ENCODE results near the gene RPL15. TPM values are rescaled to one million over a fixed set of nuclear protein-coding genes. Genes with fewer than 3 reads are reported as not detected.

The RPL15 gene
- total and polyA plus RNA-seq, 2 donors (not counting 1 experiment from before 2014, with no cell fraction given): 1,860 to 3,720 TPM

- H4K20me1 ChIP-seq (ENCODE audit: control insufficient read depth, extremely low read depth, insufficient read depth, low read length): no peaks in the 10 kb centered on the region
- no peaks in the 10 kb centered on the region for H3K27me3 ChIP-seq (ENCODE audit: control insufficient read depth, insufficient read depth, low read length)
- no peak for DNase-seq (ENCODE audit: low read depth in 2 of 2)
- H3K27ac ChIP-seq (ENCODE audit: insufficient read depth, low read length): no peak overlapping the region
- H3K4me1 ChIP-seq (ENCODE audit: control insufficient read depth, extremely low read depth, insufficient read depth, low read length): no peaks in the 10 kb centered on the region
- H3K36me3 ChIP-seq (ENCODE audit: control insufficient read depth, insufficient read depth, low read length): peaks cover 5% of the 10 kb centered on the region
- no peaks in the 10 kb centered on the region for H3K9me3 ChIP-seq (ENCODE audit: control insufficient read depth, insufficient read depth, low read depth, low read length)
- H3K4me2 ChIP-seq (ENCODE audit: extremely low read depth, insufficient read depth, low read length): no peak overlapping the region
- no peak for TF ChIP-seq CTCF (conservative IDR thresholded peaks at IDR 0.05 in 1 of 2, IDR thresholded peaks at IDR 0.05 in 1 of 2; ENCODE audit: low read depth in 1 of 2, low read length in 2 of 2)
- TF ChIP-seq EZH2 (IDR thresholded peaks at IDR 0.05; ENCODE audit: low read length, missing control alignments): no peak
- H3K4me3 ChIP-seq (replicated peaks in 1 of 4; ENCODE audit: control extremely low read depth in 1 of 4, insufficient read depth in 1 of 4, low read depth in 3 of 4, low read length in 4 of 4): no peak overlapping the region
- no peak overlapping the region for H2AFZ ChIP-seq (ENCODE audit: low read length)
- no peak overlapping the region for H3K9ac ChIP-seq (ENCODE audit: insufficient read depth, low read length)
- no peaks in the 10 kb centered on the region for H3K79me2 ChIP-seq (ENCODE audit: control insufficient read depth, insufficient read depth, low read length)
Observed at GRCh38 chr3:23894254-23895061, 22.5 kb upstream of the RPL15 start.

- Histone ChIP-seq H3K9me3 (ENCODE audit: control insufficient read depth, insufficient read depth, low read depth, low read length) (no peaks in the 10 kb centered on the region), H3K27me3 (ENCODE audit: control insufficient read depth, insufficient read depth, low read length) (no peaks in the 10 kb centered on the region), H3K4me2 (ENCODE audit: extremely low read depth, insufficient read depth, low read length) (no peak overlapping the region), H3K4me1 (ENCODE audit: control insufficient read depth, extremely low read depth, insufficient read depth, low read length) (no peaks in the 10 kb centered on the region), H3K27ac (ENCODE audit: insufficient read depth, low read length) (no peak overlapping the region), H4K20me1 (ENCODE audit: control insufficient read depth, extremely low read depth, insufficient read depth, low read length) (no peaks in the 10 kb centered on the region), H2AFZ (ENCODE audit: low read length) (no peak overlapping the region), H3K9ac (ENCODE audit: insufficient read depth, low read length) (no peak overlapping the region), H3K36me3 (ENCODE audit: control insufficient read depth, insufficient read depth, low read length) (peaks cover 2% of the 10 kb centered on the region), H3K4me3 (replicated peaks in 1 of 4; ENCODE audit: control extremely low read depth in 1 of 4, insufficient read depth in 1 of 4, low read depth in 3 of 4, low read length in 4 of 4) (no peak overlapping the region), H3K79me2 (ENCODE audit: control insufficient read depth, insufficient read depth, low read length) (no peaks in the 10 kb centered on the region)
- no peak for DNase-seq (ENCODE audit: low read depth in 2 of 2)
- TF ChIP-seq EZH2 (IDR thresholded peaks at IDR 0.05; ENCODE audit: low read length, missing control alignments) (no peak), CTCF (conservative IDR thresholded peaks at IDR 0.05 in 1 of 2, IDR thresholded peaks at IDR 0.05 in 1 of 2; ENCODE audit: low read depth in 1 of 2, low read length in 2 of 2) (no peak)
Observed at GRCh38 chr3:23895181-23895580, 21.8 kb upstream of the RPL15 start.

- TF ChIP-seq CTCF (conservative IDR thresholded peaks at IDR 0.05 in 1 of 2, IDR thresholded peaks at IDR 0.05 in 1 of 2; ENCODE audit: low read depth in 1 of 2, low read length in 2 of 2): peak in 1 of 2 donors; percentile 23
- no peak for TF ChIP-seq EZH2 (IDR thresholded peaks at IDR 0.05; ENCODE audit: low read length, missing control alignments)
- DNase-seq (ENCODE audit: low read depth in 2 of 2): peak in 1 of 2 donors; percentile 74
- peaks cover 2% of the 10 kb centered on the region for H3K36me3 ChIP-seq (ENCODE audit: control insufficient read depth, insufficient read depth, low read length)
Observed at GRCh38 chr3:23900744-23901143, 16.2 kb upstream of the RPL15 start.

More at GRCh38 chr3:23900744-23901143, 16.2 kb upstream of the RPL15 start:
- no peak overlapping the region for H3K4me2 ChIP-seq (ENCODE audit: extremely low read depth, insufficient read depth, low read length)
- no peak overlapping the region for H2AFZ ChIP-seq (ENCODE audit: low read length)
- H3K4me3 ChIP-seq (replicated peaks in 1 of 4; ENCODE audit: control extremely low read depth in 1 of 4, insufficient read depth in 1 of 4, low read depth in 3 of 4, low read length in 4 of 4): no peak overlapping the region
- H3K9ac ChIP-seq (ENCODE audit: insufficient read depth, low read length): no peak overlapping the region
- H3K4me1 ChIP-seq (ENCODE audit: control insufficient read depth, extremely low read depth, insufficient read depth, low read length): no peaks in the 10 kb centered on the region
- H4K20me1 ChIP-seq (ENCODE audit: control insufficient read depth, extremely low read depth, insufficient read depth, low read length): no peaks in the 10 kb centered on the region
- H3K27ac ChIP-seq (ENCODE audit: insufficient read depth, low read length): no peak overlapping the region
- no peaks in the 10 kb centered on the region for H3K79me2 ChIP-seq (ENCODE audit: control insufficient read depth, insufficient read depth, low read length)
- H3K27me3 ChIP-seq (ENCODE audit: control insufficient read depth, insufficient read depth, low read length): no peaks in the 10 kb centered on the region
- H3K9me3 ChIP-seq (ENCODE audit: control insufficient read depth, insufficient read depth, low read depth, low read length): no peaks in the 10 kb centered on the region
